Tibial nerve (tissue), 4 donors: ENCODE data around the gene INSYN1.

ENCODE experiments used
- CTCF ChIP-seq, 5 experiments: fragments of 200-600 bp in 3 of 5; fragments of 450-650 bp in 2 of 5; sonication (generic) in 3 of 5; IDR thresholded peaks; one replicate each; pipeline ENCODE4 v1.5.1; 2016 to 2019; ENCODE audit warnings: antibody characterized with exemption in 5 of 5, mild to moderate bottlenecking in 3 of 5, moderate library complexity in 2 of 5
- EP300 ChIP-seq, 2 donors: sonication (generic); formaldehyde crosslinking; IDR thresholded peaks; one replicate each; pipeline ENCODE4 v1.6.1; 2017; ENCODE audit warnings: antibody characterized with exemption in 2 of 2, mild to moderate bottlenecking in 1 of 2
- POLR2A ChIP-seq, 2 donors: fragments of 450-650 bp; IDR thresholded peaks; one replicate each; pipeline ENCODE4 v1.6.1; 2017; ENCODE audit warnings: antibody characterized with exemption in 2 of 2, mild to moderate bottlenecking in 2 of 2, moderate library complexity in 2 of 2

- TF ChIP-seq CTCF (IDR thresholded peaks at IDR 0.05), result no peak
- no peak for TF ChIP-seq EP300 (IDR thresholded peaks at IDR 0.05)
- no peak for TF ChIP-seq POLR2A (IDR thresholded peaks at IDR 0.05)
These were observed 6.3 kb downstream of the INSYN1 start for GRCh38 chr15:73746883-73747282.
